GM19238 (cell line): ENCODE results near the gene MRTFB.
"Not testable (repeated sequence)": the region's sequence is repeated elsewhere in the genome, so short reads cannot be mapped to it uniquely, and the experiment has no call there.

Experiments
- DNase-seq: peaks from one replicate; pipeline ENCODE4 v3.0.0; 2011; ENCODE audit warnings: low spot score; ENCODE audit not compliant: insufficient read length

Gene MRTFB

DNA sequence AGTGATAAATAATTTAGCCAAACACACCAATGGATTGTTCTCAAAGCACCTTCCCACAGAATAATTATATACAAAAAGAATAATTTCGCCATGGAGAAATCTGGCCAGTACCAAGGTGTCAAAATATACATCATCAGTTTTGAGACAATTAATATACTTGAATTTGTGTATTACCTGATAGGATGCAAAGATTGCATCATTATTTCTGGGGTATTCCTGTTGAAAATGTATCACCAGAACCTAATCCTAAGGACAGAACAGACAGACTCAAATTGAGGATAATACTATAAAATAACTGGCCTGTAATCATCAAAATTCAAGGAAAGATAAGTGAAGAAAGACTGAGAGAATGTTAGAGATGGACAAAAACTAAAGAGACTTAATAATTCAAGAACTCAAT, 111.9 kb downstream of the MRTFB start:
- DNase-seq = no peak

DNA sequence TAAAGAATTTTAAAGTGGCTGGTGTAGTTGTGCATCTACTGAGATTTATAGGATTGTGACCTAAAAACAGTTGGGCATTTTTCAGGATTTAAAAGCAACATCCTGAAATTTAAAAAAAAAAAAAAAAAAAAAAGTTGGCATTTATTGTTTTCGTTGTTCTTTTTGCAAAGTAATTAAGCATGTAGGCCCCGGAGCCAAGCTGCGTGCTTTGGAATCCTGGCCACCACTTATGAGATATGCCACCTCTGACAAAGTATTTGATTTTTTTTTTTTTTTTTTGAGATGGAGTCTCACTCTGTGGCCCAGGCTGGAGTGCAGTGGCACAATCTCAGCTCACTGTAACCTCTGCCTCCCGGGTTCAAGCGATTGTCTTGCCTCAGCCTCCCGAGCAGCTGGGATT, 112.8 kb downstream of the MRTFB start:
- DNase-seq = not testable (repeated sequence)

DNA sequence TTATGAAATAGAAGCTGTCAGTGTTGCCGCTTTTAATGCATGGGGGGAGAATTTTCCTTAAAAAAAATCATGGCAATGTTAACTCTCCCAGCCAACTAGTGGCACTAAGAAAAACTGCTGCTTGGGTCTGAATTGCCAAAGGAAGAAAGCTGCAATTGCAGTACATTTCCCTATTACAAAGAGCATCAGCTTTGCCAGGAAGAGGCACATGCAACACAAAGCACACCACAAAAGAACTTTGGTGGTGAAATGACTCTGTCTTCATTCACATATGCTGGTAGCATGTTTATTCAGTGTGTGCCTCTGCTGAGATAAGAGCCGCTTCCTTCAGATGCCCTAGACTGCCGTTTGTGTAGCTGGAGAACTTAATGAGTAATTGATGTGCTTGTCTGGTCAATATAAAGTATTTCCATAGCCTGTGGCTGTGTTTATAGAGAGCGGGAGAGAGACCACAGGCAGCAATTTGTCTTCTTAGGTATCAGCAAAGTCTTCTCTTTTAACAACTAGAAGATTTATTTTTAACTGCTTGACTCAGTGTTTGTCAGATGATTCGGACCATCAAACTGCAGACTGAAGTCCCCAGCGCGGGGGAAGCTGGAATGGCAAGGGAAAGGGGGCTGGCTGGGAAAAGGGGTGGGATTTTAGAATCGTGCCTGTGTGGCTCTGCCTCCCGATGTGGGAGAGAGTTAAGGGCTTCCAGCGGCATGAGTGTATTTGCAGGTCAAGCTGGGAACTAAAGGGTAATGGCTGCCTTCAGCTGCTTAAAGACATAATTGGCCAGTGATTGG, 115.1 kb downstream of the MRTFB start:
- DNase-seq = no peak

DNA sequence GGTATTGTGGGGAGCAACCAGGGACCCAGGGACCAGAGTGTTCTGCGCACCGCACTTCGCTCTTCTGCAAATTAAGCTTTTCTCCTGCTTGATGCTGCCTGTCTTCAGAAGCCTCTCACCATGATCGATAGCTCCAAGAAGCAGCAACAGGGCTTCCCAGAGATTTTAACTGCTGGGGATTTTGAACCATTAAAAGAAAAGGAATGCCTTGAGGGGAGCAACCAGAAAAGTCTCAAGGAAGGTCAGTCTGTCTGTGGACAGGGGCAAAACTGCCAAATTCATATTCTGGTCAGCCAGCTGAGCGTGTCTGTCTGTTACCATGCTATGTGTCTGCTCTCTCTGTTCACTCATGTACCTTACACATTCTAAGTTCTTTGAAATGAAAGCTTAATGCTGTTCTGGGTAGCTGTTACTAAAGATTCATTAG, 115.7 kb downstream of the MRTFB start:
- no peak for DNase-seq

DNA sequence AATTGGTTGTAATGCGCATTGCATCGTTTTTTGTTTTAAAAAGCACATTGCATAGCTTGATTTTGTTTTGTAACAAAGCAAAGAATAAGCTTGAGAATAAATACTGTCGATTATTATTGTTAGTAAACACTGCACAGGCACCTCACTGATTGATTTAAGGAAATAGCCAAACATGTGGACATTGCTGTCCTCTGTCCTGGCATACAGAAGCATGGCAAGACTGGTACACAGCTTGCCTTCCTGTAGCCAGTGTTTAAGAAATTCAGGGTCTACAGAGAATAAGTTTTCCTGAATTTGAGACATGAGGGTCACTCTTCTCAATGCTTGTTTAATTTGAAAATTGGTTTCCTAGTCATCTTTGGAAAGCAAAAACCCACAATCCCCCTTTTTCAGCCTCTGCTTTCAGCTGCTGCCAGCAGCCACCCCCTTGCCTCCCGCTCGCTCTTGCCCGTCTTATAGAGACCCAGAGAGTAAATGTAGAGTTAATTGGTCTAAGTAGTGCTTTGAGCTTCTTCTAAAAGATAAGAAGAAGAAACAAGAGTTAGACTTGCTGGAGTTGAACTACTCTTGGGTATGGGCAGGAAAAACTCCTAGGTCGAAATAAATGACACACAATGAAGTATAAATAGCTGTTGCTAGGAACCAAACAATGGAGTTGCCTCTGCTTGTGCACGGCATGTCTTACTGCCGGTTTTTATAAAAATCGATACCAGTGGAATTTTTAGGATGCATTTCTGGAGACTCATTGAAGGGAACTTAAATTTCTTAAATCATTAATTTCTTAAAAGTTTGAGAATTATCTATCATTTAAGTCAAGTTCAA, 116.6 kb downstream of the MRTFB start:
- DNase-seq = no peak

DNA sequence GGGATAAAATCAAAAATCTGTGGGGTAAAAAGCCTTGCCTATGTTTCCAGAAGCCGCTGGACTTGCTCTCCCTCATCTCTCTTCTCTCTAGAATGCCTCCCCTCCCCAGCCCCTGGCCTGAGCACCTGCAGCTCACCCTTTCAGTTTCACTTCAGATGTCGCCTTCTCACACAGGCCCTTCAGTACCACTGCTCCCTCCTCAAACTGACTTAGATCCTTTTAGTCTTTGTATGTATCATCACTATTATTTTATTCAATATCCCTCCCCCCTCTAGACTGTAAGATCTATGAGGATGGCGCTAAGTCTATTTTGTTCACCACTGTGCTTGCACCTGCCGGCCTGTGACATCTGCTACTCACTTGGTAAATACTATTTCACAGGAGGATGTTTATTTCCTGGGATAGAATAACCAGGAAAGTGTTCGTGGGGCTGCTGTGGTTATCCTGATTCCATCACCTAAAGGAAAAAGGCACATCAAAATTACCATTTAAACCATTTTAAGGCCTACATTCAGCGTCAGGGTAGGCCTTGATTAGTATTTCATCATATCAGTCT, 122.3 kb downstream of the MRTFB start:
- peak; percentile 57 for DNase-seq

DNA sequence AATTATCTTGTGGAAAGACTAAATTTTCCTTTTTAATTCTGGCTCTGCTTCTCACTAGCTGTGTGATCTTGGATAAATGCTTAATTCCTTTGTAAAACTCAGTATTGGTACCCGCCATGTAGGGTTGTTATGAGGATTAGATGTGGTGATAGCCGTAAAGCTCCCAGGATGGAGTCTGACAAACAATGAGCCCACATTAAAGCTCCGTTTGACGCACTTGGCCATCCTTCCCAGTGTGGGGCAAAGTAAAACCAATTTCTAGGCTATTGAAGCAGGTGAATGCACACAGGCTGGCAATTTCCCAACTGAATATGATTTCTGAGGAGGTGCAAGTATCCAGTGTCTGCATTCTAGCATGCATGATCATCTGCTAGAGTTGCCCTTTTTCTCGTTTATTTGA, 123.6 kb downstream of the MRTFB start:
- DNase-seq = no peak

DNA sequence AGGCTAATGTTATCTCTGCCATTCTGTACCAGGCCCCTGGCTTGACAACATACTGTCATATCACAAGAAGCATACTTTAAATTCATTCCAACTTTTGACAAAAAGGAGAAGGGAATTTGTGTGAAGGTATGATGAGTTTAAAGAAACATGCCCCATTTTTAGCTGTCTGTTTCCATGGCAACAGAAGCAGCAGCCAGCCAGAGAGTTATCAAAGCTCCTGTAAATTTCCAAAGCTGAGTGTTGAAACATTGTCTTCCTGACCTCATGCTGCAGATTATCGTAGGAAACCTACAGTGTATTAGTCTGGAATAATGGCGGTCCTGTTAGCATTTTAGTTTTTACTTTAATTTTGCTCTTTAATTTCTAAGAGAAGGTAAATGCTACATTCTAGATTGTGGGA, 124.9 kb downstream of the MRTFB start:
- no peak for DNase-seq

DNA sequence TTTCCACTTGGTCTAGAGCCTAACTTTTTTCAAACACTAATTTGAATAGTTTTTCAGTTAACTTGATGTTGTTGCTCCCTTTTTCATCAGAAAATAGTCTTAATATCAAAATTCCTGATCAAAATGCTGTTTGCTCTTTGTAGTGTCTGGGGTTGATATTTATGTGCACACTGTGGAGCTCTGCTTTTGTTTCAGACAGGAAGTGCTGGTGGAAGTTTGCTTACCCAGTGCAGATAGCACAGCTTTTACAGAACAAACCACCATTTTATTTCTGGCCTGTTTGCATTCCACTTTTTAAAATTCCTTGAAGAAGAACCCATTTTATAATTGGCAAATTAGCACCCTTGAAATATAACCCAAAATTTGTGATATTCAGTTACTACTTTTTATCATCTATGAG, 125.4 kb downstream of the MRTFB start:
- DNase-seq = no peak

DNA sequence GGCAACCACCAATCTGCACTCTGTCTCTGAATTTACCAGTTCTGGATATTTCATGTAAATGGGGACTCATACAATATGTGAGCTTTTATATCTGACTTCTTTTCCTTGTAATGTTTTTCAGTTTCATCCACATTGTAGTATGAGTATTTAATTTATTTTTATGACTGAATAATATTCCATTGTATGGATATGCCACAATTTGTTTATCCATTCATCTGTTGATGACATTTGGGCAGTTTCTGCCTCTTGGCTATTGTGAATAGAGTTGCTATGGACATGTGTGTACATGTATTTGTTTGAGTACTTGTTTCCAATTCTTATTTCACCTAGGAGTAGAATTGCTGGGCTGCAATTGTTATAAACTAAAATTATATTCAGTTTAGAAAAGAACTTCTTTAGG, 126.9 kb downstream of the MRTFB start:
- DNase-seq = no peak

DNA sequence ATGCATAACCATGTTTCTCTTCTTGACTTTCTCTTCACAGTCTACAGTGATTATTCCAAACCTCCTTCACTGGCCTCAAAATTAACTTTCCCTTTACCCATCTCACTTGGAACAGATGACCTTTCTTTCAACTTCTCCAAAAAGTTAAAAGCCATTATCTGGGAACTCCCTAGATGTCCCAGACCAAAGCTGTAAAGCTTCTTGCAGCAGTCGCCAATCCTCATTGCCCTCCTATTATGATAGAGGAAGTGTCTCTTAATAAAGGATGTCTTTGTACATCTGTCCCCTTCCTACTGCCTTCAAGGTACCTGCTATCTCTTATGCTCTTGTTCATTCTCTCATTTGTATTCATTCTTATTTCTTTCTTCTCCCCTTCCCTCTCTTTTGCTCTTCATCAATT, 127.5 kb downstream of the MRTFB start:
- no peak for DNase-seq

DNA sequence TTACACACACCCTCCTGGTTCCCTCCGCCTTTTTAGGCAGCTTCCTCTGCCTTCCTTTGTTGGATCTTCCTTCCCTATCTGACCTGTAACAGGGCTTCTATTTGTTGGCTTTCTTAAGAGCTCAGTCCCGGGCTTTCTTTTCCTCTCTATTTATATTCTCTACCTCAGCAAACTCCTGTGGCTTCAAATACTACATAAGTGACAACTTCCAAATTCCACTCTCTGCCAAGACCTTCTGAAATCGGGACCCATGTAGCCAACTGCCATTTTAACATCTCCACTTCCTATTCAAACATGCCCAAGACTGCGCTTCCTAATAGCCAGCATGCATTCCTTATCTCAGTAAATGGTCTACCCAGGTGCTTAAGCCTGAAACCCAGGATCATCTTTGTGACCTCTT, 128.1 kb downstream of the MRTFB start:
- DNase-seq = no peak

DNA sequence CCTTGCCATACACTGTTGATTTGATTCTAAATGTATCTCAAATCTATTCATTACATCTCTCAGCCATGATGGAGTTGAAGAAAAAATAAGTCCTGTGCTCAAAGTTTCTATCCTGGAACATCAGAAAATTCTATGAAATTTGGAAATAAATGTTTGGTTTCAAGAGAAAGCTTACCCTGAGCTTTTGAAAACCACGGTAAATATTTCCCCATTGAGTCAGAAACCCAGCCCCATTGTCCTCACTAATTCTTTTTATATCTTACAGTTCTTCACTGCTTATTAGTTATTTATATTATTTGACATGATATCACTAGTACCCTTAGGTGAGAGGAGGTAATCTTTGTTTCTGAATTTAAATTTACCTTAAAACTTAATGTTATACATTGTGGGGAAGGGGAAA, 128.5 kb downstream of the MRTFB start:
- no peak for DNase-seq

DNA sequence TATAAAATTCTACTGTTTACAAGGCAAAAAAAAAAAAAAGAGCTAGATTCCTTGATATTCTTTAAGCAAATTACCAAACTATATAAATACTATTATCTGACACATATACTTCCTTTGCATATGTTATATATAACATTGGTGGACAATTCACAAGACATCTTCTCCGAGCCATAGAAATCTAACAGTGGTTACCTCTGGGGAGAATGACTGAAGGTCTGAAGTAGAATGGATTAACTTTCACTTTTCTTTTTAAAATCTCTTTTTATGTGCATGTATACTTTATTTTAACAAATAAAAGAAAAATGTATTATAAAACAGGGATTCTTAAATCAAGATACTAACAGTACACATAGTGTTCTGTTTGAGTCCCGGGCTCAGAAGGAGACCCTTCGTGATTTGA, 131.0 kb downstream of the MRTFB start:
- DNase-seq = no peak

DNA sequence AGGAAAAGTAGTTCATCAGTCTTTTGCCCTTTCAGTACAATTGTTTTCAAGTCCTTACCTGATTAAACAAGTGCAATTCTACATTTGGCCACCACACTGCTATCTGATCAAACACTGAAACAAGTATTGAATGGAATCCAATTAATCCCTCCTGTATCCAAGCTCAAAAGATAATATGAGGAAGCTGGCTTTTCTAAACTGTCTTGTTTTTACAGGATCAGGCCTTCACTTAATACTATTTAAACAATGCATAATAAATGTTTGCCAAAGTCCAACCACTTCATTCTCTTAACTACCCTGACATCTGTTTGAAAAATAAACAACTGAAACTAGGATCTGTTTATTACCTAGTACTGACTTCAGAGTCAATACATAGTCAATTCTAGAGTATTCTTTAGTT, 131.6 kb downstream of the MRTFB start:
- no peak for DNase-seq

DNA sequence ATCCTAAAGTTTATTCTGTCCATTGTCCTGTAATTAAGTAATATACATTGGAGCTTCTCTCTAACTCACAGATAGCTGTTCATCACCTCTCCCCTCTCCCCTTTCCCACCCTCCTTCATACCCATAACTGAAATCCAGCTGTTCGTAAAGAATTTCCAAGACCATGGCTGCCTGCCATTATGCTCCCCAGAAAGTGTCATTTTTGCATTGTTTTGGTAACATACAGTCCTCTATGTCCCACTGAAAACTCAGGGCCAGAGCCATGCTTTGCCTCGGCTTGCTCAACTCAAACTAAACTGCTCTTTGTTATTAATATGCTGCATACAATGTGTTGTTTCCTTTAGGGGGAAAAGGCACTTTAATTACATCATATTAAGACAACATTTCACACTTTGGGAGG, 132.0 kb downstream of the MRTFB start:
- DNase-seq = no peak

DNA sequence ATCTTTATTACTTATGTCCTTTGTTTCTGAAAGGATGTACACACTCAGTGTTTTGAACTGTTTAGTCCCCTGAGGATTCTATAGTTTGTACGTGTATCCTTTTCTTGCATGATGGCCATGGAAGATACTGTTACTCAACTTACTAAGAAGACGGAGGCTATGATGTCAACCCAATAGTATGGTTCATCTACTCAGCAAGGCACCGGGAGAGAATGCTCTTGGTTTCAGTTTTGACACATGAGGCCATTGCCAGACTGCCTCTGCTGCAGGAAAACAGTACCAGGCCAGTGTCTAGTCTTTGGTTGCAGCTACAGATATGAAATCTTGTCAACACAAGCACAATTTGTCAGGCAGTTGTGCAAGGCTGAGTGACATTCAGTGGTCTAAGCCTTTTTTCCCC, 134.5 kb downstream of the MRTFB start:
- DNase-seq = no peak

DNA sequence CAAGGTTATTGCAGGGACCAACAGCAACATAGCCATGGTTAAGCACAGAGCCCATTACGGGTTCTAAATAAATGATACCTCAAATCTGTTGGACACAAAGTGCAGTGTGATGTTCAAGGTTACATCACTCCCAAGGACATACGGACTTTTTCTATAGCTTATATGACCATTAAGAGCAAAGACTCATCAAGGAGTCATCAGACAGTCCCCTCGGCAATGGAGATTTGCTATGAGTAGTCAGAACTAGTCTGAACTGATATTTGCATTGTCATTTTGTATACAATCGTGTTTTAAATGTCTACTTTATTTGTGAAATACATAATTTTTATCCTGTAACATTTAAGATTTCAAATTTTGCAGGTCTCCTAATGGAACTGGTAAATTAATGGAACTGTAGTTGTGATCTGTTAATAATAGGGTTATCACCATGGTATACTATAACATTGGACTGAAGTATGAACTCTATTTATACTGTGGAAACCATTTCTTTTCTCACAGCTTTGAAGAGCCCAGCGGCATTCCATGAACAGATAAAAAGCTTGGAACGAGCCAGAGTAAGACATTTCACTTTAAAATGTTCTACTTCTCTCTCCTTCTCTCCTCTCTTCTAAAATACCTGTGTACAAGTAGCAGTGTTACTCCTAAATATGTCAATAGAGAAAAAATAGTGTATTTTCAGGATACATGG, 140.9 kb downstream of the MRTFB start:
- DNase-seq = no peak

DNA sequence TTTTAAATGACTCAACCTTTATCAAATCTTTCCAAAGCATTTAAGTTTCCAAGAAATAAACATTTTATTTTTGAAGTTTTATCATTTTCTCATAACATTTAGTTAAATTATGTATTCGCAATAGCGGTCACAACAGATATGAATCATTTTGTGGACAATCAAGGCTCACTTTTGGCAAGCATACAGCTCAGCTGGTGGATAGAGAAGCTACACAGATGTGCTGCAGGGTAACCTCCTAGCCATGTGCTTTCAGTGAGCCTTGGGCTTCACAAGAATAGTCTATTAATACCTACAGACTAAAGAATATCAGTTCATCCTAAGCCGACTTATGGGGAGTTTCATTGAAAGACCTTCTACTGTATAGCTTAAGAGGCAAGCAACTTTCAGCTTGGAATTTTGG, 144.8 kb downstream of the MRTFB start:
- no peak for DNase-seq

DNA sequence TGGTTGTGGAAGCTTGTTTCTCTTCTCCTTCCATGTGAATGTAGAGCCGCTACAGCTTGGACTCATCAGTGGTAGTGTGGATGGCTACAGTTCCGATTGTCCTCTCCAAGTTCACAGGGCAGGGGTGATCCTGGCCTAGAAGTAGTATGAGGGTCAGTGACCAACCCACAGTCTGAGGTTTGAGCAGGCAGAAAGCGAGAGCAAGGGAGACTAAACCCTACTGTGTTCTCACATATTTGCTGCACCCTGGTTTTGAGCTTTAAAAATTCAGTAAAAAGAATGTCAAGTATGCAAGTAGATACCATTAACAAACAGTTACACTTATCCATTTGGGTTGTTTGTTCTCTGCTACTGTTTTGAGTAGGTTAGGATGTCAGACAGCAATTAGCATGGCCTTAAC, 148.9 kb downstream of the MRTFB start:
- DNase-seq = no peak

DNA sequence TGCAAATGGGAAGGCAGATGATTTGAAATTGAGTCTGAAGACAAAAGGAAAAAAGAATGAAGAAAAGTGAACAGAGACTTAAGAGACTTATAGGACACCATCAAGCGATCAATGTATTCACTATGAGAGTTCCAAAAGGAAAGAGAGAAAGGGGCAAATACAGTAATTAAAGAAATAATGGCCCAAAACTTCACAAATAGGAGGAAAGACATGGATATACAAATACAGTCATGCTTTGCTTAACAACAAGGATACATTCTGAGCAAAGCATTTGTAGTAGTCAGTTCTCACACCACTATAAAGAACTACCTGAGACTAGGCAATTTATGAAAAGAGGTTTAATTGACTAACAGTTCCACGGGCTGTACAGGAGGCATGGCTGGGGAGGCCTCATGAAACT, 152.5 kb downstream of the MRTFB start:
- DNase-seq = no peak

DNA sequence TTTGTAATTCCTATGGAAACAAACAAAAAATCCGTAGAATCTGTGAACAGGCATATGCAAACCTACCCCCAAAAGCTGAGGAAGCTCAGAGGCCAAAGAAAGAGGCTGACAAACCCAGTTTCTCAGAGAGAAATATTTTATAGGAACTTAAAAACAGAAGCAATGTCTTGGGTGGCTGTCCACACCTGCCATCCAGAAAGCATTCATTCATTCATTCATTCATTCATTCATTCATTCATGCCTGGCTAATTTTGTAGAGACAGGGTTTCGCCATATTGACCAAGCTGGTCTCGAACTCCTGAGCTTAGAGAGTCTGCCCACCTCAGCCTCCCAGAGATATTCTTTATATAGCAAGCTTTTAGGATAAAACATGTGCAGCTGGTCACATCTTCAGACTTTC, 154.3 kb downstream of the MRTFB start:
- no peak for DNase-seq
